Measurements from ENCODE around the gene CD101. TPM values are rescaled to one million over a fixed set of nuclear protein-coding genes. Genes with fewer than 3 reads are reported as not detected.

Gene CD101
- total and polyA plus RNA-seq, 2 experiments from 2014 or later, result 0.13 TPM; not detected in 1

DNA sequence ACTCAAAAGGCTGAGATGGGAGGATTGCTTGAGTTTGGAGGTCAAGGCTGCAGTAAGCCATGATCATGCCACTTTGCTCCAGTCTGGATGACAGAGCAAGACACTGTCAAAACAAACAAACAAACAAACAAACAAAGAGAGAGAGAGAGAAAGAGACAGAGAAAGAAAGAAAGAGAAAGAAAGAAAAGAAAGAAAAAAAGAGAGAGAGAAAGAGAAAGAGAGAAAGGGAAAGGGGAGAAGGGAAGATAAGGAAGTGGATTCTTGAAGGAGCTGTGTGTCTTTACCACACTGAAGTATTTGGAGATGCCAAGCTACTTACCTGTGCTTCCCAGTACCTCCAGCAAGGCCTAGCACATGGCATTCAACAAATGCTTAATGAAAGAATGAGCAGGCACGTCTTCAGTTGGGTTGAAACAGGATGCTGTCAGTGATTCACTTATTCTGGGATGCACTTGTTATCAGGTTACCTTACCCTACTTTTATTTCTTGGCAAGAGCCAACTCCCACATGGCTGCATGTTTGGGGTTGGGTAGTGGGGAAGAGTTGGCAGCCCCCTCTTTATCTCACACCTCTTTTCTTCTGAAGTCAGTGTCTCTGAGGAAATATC is 28.8 kb downstream of the CD101 start:
- no peak overlapping the region for H3K4me3 ChIP-seq
- no peak for TF ChIP-seq EZH2phosphoT487 (IDR thresholded peaks at IDR 0.05; ENCODE audit: low read depth, severe bottlenecking, unreplicated experiment)
- TF ChIP-seq, protein P1, sequence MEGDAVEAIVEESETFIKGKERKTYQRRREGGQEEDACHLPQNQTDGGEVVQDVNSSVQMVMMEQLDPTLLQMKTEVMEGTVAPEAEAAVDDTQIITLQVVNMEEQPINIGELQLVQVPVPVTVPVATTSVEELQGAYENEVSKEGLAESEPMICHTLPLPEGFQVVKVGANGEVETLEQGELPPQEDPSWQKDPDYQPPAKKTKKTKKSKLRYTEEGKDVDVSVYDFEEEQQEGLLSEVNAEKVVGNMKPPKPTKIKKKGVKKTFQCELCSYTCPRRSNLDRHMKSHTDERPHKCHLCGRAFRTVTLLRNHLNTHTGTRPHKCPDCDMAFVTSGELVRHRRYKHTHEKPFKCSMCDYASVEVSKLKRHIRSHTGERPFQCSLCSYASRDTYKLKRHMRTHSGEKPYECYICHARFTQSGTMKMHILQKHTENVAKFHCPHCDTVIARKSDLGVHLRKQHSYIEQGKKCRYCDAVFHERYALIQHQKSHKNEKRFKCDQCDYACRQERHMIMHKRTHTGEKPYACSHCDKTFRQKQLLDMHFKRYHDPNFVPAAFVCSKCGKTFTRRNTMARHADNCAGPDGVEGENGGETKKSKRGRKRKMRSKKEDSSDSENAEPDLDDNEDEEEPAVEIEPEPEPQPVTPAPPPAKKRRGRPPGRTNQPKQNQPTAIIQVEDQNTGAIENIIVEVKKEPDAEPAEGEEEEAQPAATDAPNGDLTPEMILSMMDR (IDR thresholded peaks at IDR 0.05; ENCODE audit: poor library complexity), result no peak
- no peak for TF ChIP-seq EZH2 (IDR thresholded peaks at IDR 0.05; ENCODE audit: borderline replicate concordance)
- 79% methylated on average over 1 of the region's 1 CpG for WGBS (ENCODE audit: low lambda C conversion rate, missing lambda C conversion rate)
- no peaks in the 10 kb centered on the region for H3K36me3 ChIP-seq (replicated peaks; ENCODE audit: insufficient read depth, low read depth)
- H3K9me2 ChIP-seq (replicated peaks; ENCODE audit: insufficient read depth), result no peaks in the 10 kb centered on the region
- DNase-seq (ENCODE audit: low spot score), result no peak
- H3K9me3 ChIP-seq (ENCODE audit: low read depth), result no peaks in the 10 kb centered on the region
- no peak overlapping the region for H2AFZ ChIP-seq
- no peaks in the 10 kb centered on the region for H3K79me2 ChIP-seq
- H3K4me2 ChIP-seq, result no peak overlapping the region
- H3K27me3 ChIP-seq, result no peaks in the 10 kb centered on the region
- no peak overlapping the region for H3K27ac ChIP-seq
- peaks cover 6% of the 10 kb centered on the region for H3K4me1 ChIP-seq (ENCODE audit: insufficient read depth)
- H4K20me1 ChIP-seq (ENCODE audit: insufficient read depth, poor library complexity, severe bottlenecking), result no peaks in the 10 kb centered on the region

DNA sequence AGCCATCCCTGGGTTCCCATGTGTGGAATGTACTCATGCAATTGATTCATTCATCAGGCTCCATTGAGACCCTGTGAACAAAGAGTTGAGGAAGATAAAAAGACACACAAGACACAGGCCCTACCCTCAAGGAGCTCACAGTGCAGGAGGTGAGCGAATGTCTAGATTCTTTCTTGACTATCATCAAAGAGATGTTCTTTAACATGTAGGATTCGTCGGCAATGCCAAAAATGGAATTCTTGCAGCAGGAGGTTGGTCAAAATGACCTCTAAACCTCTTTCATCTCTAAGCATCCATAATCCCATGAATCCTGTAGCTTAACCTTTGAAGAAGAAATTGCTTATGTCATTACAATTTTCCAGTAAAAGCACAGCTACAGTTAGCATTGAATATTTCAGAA is 30.7 kb downstream of the CD101 start:
- WGBS (ENCODE audit: low lambda C conversion rate, missing lambda C conversion rate), result 74% methylated on average over 3 of the region's 3 CpGs
- no peaks in the 10 kb centered on the region for H3K36me3 ChIP-seq (replicated peaks; ENCODE audit: insufficient read depth, low read depth)
- H3K4me3 ChIP-seq, result no peak overlapping the region
- no peak for DNase-seq (ENCODE audit: low spot score)
- H2AFZ ChIP-seq, result no peak overlapping the region
- no peak overlapping the region for H3K4me2 ChIP-seq
- H3K27ac ChIP-seq, result no peak overlapping the region
- TF ChIP-seq, protein P1 (IDR thresholded peaks at IDR 0.05; ENCODE audit: poor library complexity), result no peak
- no peak for TF ChIP-seq EZH2phosphoT487 (IDR thresholded peaks at IDR 0.05; ENCODE audit: low read depth, severe bottlenecking, unreplicated experiment)
- no peak for TF ChIP-seq EZH2 (IDR thresholded peaks at IDR 0.05; ENCODE audit: borderline replicate concordance)
- no peaks in the 10 kb centered on the region for H3K27me3 ChIP-seq
- H4K20me1 ChIP-seq (ENCODE audit: insufficient read depth, poor library complexity, severe bottlenecking), result no peaks in the 10 kb centered on the region
- H3K9me3 ChIP-seq (ENCODE audit: low read depth), result no peaks in the 10 kb centered on the region
- no peaks in the 10 kb centered on the region for H3K9me2 ChIP-seq (replicated peaks; ENCODE audit: insufficient read depth)
- H3K4me1 ChIP-seq (ENCODE audit: insufficient read depth), result peaks cover 4% of the 10 kb centered on the region
- H3K79me2 ChIP-seq, result no peaks in the 10 kb centered on the region

DNA sequence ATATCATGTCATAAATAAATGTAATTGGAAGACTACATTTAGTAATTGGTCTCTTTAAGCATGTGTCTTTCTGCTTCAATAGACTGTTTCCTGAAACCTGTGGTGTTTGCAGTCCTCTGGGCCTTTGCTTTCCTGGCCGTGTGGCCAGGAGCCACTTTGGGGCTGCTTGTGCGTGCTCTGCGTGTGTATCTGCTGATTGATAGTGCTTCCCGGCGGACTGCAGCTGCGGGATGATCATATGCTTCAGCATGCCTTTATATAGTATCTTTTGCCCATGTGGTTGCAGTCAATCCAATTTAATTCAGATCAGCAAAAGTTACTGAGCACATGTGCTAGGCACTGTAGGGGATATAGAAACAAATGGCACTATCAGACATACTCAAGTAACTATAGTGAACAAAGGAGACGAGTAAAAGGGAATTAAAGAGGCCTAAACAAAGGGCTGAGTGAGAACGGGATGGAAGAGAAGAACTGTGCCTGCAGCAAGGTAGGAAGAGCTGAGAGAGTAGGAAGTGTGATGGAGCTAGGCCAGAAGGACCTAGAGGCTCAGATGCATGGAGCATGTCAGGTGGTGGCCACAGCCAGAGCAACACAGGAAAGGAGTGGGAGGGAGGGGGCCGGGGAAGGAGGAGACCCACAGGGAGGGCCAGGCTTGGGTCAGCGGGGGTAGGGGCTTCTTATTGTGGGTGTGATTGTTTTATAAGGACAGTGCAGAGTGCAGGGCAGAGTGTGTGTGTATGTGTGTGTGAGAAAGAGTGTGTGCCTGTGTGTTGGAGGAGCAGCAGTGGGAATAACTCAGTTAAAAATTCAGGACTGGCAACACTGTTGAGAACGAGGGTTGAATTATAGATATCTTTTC is 31.4 kb downstream of the CD101 start:
- Histone ChIP-seq H3K9me2 (replicated peaks; ENCODE audit: insufficient read depth) (no peaks in the 10 kb centered on the region), H3K27ac (no peak overlapping the region), H3K36me3 (replicated peaks; ENCODE audit: insufficient read depth, low read depth) (no peaks in the 10 kb centered on the region), H3K27me3 (no peaks in the 10 kb centered on the region), H3K79me2 (no peaks in the 10 kb centered on the region), H3K4me3 (no peak overlapping the region), H2AFZ (no peak overlapping the region), H4K20me1 (ENCODE audit: insufficient read depth, poor library complexity, severe bottlenecking) (no peaks in the 10 kb centered on the region), H3K4me2 (no peak overlapping the region), H3K4me1 (ENCODE audit: insufficient read depth) (peaks cover 4% of the 10 kb centered on the region), H3K9me3 (ENCODE audit: low read depth) (no peaks in the 10 kb centered on the region)
- DNase-seq (ENCODE audit: low spot score), result no peak
- WGBS (ENCODE audit: low lambda C conversion rate, missing lambda C conversion rate), result 71% methylated on average over 9 of the region's 11 CpGs
- TF ChIP-seq EZH2 (IDR thresholded peaks at IDR 0.05; ENCODE audit: borderline replicate concordance) (no peak), EZH2phosphoT487 (IDR thresholded peaks at IDR 0.05; ENCODE audit: low read depth, severe bottlenecking, unreplicated experiment) (no peak)
- TF ChIP-seq, protein P1 (IDR thresholded peaks at IDR 0.05; ENCODE audit: poor library complexity), result no peak
